Measurements from ENCODE around the gene CTCFL.
"Not testable (repeated sequence)": the region's sequence is repeated elsewhere in the genome, so short reads cannot be mapped to it uniquely, and the experiment has no call there.

- not testable (repeated sequence) for TF ChIP-seq EZH2, CTCF (IDR thresholded peaks at IDR 0.05)
Measured at GRCh38 chr20:57488277-57488676, 36.7 kb downstream of the CTCFL start.

Data from neural progenitor cell (in vitro differentiated cells).